ENCODE measurements around the gene MANSC1.
A peak's percentile ranks its signal among the peaks of the same experiment; 100 is the strongest.

- TF ChIP-seq POLR2A (IDR thresholded peaks at IDR 0.05) = peak; percentile 89
- peak; percentile 47 to 90 (median 87) for TF ChIP-seq POLR2AphosphoS5 (IDR thresholded peaks at IDR 0.05)
These were observed at the start of gene MANSC1 for GRCh38 chr12:12349711-12350665.
